Central memory CD8-positive, alpha-beta T cell (primary cell): ENCODE measurements around the gene NTSR2.

ENCODE experiments used
- ATAC-seq: fragments of 150-1000 bp; cut with Tn5 transposase; replicated peaks from 2 replicates; pipeline ENCODE4 v1.10.0; 2022; ENCODE audit warnings: mild to moderate bottlenecking, moderate FRiP score, moderate number of reproducible peaks; ENCODE audit not compliant: poor library complexity, severe bottlenecking; ENCODE audit errors: extremely low read depth
- DNase-seq, 2 donors: peaks; one replicate each; pipeline ENCODE4 v3.0.0; 2021; ENCODE audit warnings: low spot score in 2 of 2
- H3K27ac Mint-ChIP-seq: one replicate; pipeline ENCODE4 v1.8.0; 2022; ENCODE audit warnings: low read depth, mild to moderate bottlenecking, moderate library complexity, mixed read lengths
- H3K27me3 Mint-ChIP-seq: one replicate; pipeline ENCODE4 v1.8.0; 2022; ENCODE audit warnings: mixed read lengths
- H3K36me3 Mint-ChIP-seq: one replicate; pipeline ENCODE4 v1.8.0; 2022; ENCODE audit warnings: mild to moderate bottlenecking, moderate library complexity, mixed read lengths; ENCODE audit not compliant: insufficient read depth
- H3K4me1 Mint-ChIP-seq: one replicate; pipeline ENCODE4 v1.8.0; 2022; ENCODE audit warnings: mixed read lengths
- H3K4me3 Mint-ChIP-seq: one replicate; pipeline ENCODE4 v1.8.0; 2022; ENCODE audit warnings: mild to moderate bottlenecking, moderate library complexity, mixed read lengths
- H3K9me3 Mint-ChIP-seq: one replicate; pipeline ENCODE4 v1.8.0; 2022; ENCODE audit warnings: mixed read lengths

Gene NTSR2

GRCh38 chr2:11710210-11710609 lies 40.2 kb upstream of the NTSR2 start:
- peaks cover 10% of the 10 kb centered on the region for H3K27me3 Mint-ChIP-seq
- H3K4me3 Mint-ChIP-seq: no peak overlapping the region
- ATAC-seq: no peak
- no peaks in the 10 kb centered on the region for H3K4me1 Mint-ChIP-seq
- no peak overlapping the region for H3K27ac Mint-ChIP-seq
- no peak for DNase-seq
- no peaks in the 10 kb centered on the region for H3K9me3 Mint-ChIP-seq
- no peaks in the 10 kb centered on the region for H3K36me3 Mint-ChIP-seq

- H3K36me3 Mint-ChIP-seq: no peaks in the 10 kb centered on the region
- H3K4me1 Mint-ChIP-seq: no peaks in the 10 kb centered on the region
- ATAC-seq: no peak
- H3K27ac Mint-ChIP-seq: no peak overlapping the region
- peaks cover under 1% of the 10 kb centered on the region for H3K27me3 Mint-ChIP-seq
- no peaks in the 10 kb centered on the region for H3K9me3 Mint-ChIP-seq
- H3K4me3 Mint-ChIP-seq: no peak overlapping the region
- DNase-seq: no peak
These were observed 39.3 kb upstream of the NTSR2 start for GRCh38 chr2:11709293-11709692.

GRCh38 chr2:11708106-11708505 lies 38.1 kb upstream of the NTSR2 start:
- Mint-ChIP-seq H3K4me1 (no peaks in the 10 kb centered on the region), H3K9me3 (no peaks in the 10 kb centered on the region), H3K27ac (no peak overlapping the region), H3K27me3 (no peaks in the 10 kb centered on the region), H3K36me3 (no peaks in the 10 kb centered on the region), H3K4me3 (no peak overlapping the region)
- ATAC-seq (no peak), DNase-seq (no peak)

- Mint-ChIP-seq H3K27ac (no peak overlapping the region), H3K27me3 (no peaks in the 10 kb centered on the region)
These were observed 35.7 kb upstream of the NTSR2 start for GRCh38 chr2:11705711-11706110.

GRCh38 chr2:11705063-11705462 lies 35.1 kb upstream of the NTSR2 start:
- DNase-seq: no peak
- no peak for ATAC-seq
- Mint-ChIP-seq H3K9me3 (no peaks in the 10 kb centered on the region), H3K27me3 (no peaks in the 10 kb centered on the region), H3K27ac (no peak overlapping the region), H3K4me3 (no peak overlapping the region), H3K36me3 (no peaks in the 10 kb centered on the region), H3K4me1 (no peaks in the 10 kb centered on the region)

More at GRCh38 chr2:11705711-11706110, 35.7 kb upstream of the NTSR2 start:
- no peaks in the 10 kb centered on the region for H3K9me3 Mint-ChIP-seq
- no peaks in the 10 kb centered on the region for H3K4me1 Mint-ChIP-seq
- no peak for ATAC-seq
- DNase-seq: no peak
- H3K36me3 Mint-ChIP-seq: no peaks in the 10 kb centered on the region
- H3K4me3 Mint-ChIP-seq: no peak overlapping the region

- ATAC-seq (no peak), DNase-seq (no peak)
- no peaks in the 10 kb centered on the region for H3K36me3 Mint-ChIP-seq
- H3K27me3 Mint-ChIP-seq: no peaks in the 10 kb centered on the region
- H3K9me3 Mint-ChIP-seq: no peaks in the 10 kb centered on the region
- no peak overlapping the region for H3K4me3 Mint-ChIP-seq
- H3K27ac Mint-ChIP-seq: no peak overlapping the region
- no peaks in the 10 kb centered on the region for H3K4me1 Mint-ChIP-seq
These were observed 33.7 kb upstream of the NTSR2 start for GRCh38 chr2:11703700-11704099.

- Mint-ChIP-seq H3K27ac (no peak overlapping the region), H3K4me3 (no peak overlapping the region), H3K27me3 (no peaks in the 10 kb centered on the region), H3K36me3 (no peaks in the 10 kb centered on the region), H3K4me1 (no peaks in the 10 kb centered on the region), H3K9me3 (no peaks in the 10 kb centered on the region)
- DNase-seq: no peak
- no peak for ATAC-seq
These were observed 33.0 kb upstream of the NTSR2 start for GRCh38 chr2:11702946-11703345.

- ATAC-seq (no peak), DNase-seq (no peak)
- Mint-ChIP-seq H3K36me3 (no peaks in the 10 kb centered on the region), H3K4me3 (no peak overlapping the region), H3K27me3 (no peaks in the 10 kb centered on the region), H3K27ac (no peak overlapping the region), H3K4me1 (no peaks in the 10 kb centered on the region), H3K9me3 (no peaks in the 10 kb centered on the region)
These were observed 31.8 kb upstream of the NTSR2 start for GRCh38 chr2:11701751-11702301.

GRCh38 chr2:11701206-11701605 lies 31.2 kb upstream of the NTSR2 start:
- Mint-ChIP-seq H3K4me3 (no peak overlapping the region), H3K36me3 (no peaks in the 10 kb centered on the region), H3K27ac (no peak overlapping the region), H3K27me3 (no peaks in the 10 kb centered on the region), H3K4me1 (no peaks in the 10 kb centered on the region), H3K9me3 (no peaks in the 10 kb centered on the region)
- DNase-seq (no peak), ATAC-seq (no peak)

GRCh38 chr2:11699686-11700670 lies 30.0 kb upstream of the NTSR2 start:
- DNase-seq (no peak), ATAC-seq (no peak)
- no peaks in the 10 kb centered on the region for H3K27me3 Mint-ChIP-seq
- no peaks in the 10 kb centered on the region for H3K4me1 Mint-ChIP-seq
- H3K4me3 Mint-ChIP-seq: no peak overlapping the region
- no peak overlapping the region for H3K27ac Mint-ChIP-seq
- H3K9me3 Mint-ChIP-seq: no peaks in the 10 kb centered on the region
- no peaks in the 10 kb centered on the region for H3K36me3 Mint-ChIP-seq

GRCh38 chr2:11698009-11698922 lies 28.3 kb upstream of the NTSR2 start:
- Mint-ChIP-seq H3K36me3 (no peaks in the 10 kb centered on the region), H3K4me1 (no peaks in the 10 kb centered on the region), H3K27me3 (no peaks in the 10 kb centered on the region), H3K27ac (no peak overlapping the region), H3K4me3 (no peak overlapping the region), H3K9me3 (no peaks in the 10 kb centered on the region)
- ATAC-seq: no peak
- DNase-seq: no peak

GRCh38 chr2:11697103-11697871 lies 27.3 kb upstream of the NTSR2 start:
- Mint-ChIP-seq H3K4me3 (no peak overlapping the region), H3K36me3 (no peaks in the 10 kb centered on the region), H3K27me3 (no peaks in the 10 kb centered on the region), H3K9me3 (no peaks in the 10 kb centered on the region), H3K27ac (no peak overlapping the region), H3K4me1 (peaks cover 4% of the 10 kb centered on the region)
- DNase-seq (no peak), ATAC-seq (no peak)
